Measurements from ENCODE around the gene OOSP4A. TPM values are rescaled to one million over a fixed set of nuclear protein-coding genes. Genes with fewer than 3 reads are reported as not detected.

Gene OOSP4A
- total and polyA plus RNA-seq, 11 donors = not detected

GRCh38 chr11:59954219-59954847 lies 9.5 kb upstream of the OOSP4A start:
- H3K4me3 ChIP-seq = no peak overlapping the region
- H3K36me3 ChIP-seq = no peaks in the 10 kb centered on the region
- DNase-seq (no peak), ATAC-seq (no peak)
- no peaks in the 10 kb centered on the region for H3K4me1 ChIP-seq
- no peaks in the 10 kb centered on the region for H3K9me3 ChIP-seq
- intact Hi-C loops (cut with DNase I) = no loop called here
- H3K27ac ChIP-seq = no peak overlapping the region
- 72 to 81% (median 80%) methylated on average over 3 of the region's 3 CpGs for WGBS, 4 donors
- no peaks in the 10 kb centered on the region for H3K27me3 ChIP-seq
- TF ChIP-seq CTCF (IDR thresholded peaks at IDR 0.05) = no peak
- no peak for TF ChIP-seq POLR2A (IDR thresholded peaks at IDR 0.05)

GRCh38 chr11:59957094-59957493 lies 6.7 kb upstream of the OOSP4A start:
- TF ChIP-seq CTCF (IDR thresholded peaks at IDR 0.05) (no peak), POLR2A (IDR thresholded peaks at IDR 0.05) (no peak)
- Histone ChIP-seq H3K4me3 (no peak overlapping the region), H3K9me3 (no peaks in the 10 kb centered on the region), H3K27me3 (no peaks in the 10 kb centered on the region), H3K4me1 (peaks cover 0 to 2% (median 0%) of the 10 kb centered on the region in 12 donors), H3K36me3 (no peaks in the 10 kb centered on the region), H3K27ac (no peak overlapping the region)
- no peak for DNase-seq
- 64 to 74% (median 70%) methylated on average over 4 of the region's 4 CpGs for WGBS, 4 donors
- intact Hi-C loops (cut with DNase I) = no loop called here
- no peak for ATAC-seq

- Histone ChIP-seq H3K4me3 (no peak overlapping the region), H3K4me1 (peaks cover 0 to 4% (median 0%) of the 10 kb centered on the region in 12 donors), H3K27me3 (no peaks in the 10 kb centered on the region), H3K27ac (no peak overlapping the region), H3K36me3 (no peaks in the 10 kb centered on the region), H3K9me3 (no peaks in the 10 kb centered on the region)
- intact Hi-C loops (cut with DNase I) = no loop called here
- TF ChIP-seq POLR2A (IDR thresholded peaks at IDR 0.05) (no peak), CTCF (IDR thresholded peaks at IDR 0.05) (no peak)
- ATAC-seq (peak in 3 of 4 donors; percentile 26 to 73 (median 64)), DNase-seq (no peak)
- 46 to 53% (median 51%) methylated on average over 9 of the region's 9 CpGs for WGBS, 4 donors
Observed at GRCh38 chr11:59960502-59961381, 3.1 kb upstream of the OOSP4A start.

GRCh38 chr11:59962107-59962482 lies 1.7 kb upstream of the OOSP4A start:
- DNase-seq = no peak
- intact Hi-C loops (cut with DNase I) = no loop called here
- Histone ChIP-seq H3K27ac (no peak overlapping the region), H3K4me1 (peaks cover 0 to 8% (median 0%) of the 10 kb centered on the region in 12 donors), H3K36me3 (no peaks in the 10 kb centered on the region), H3K27me3 (no peaks in the 10 kb centered on the region), H3K4me3 (no peak overlapping the region), H3K9me3 (no peaks in the 10 kb centered on the region)
- WGBS, 4 donors = 48 to 59% (median 56%) methylated on average over 2 of the region's 2 CpGs
- ATAC-seq = peak in 2 of 4 donors; percentile 14 to 20
- no peak for TF ChIP-seq POLR2A (IDR thresholded peaks at IDR 0.05)
- TF ChIP-seq CTCF (IDR thresholded peaks at IDR 0.05) = no peak
